IMR-90 (cell line): ENCODE measurements around the gene MARCHF9. TPM values are rescaled to one million over a fixed set of nuclear protein-coding genes. Genes with fewer than 3 reads are reported as not detected.

Experiments
- ATAC-seq: fragments of 200-7000 bp; cut with Tn5 transposase; 2 replicates; pipeline ENCODE4 v1.9.1; 2020; ENCODE audit warnings: low read depth, mild to moderate bottlenecking, moderate library complexity
- BruUV-seq: library from RNA; stranded (reverse); fragments of 400-500 nt; replicated peaks from 2 replicates; lab custom pipeline; 2021; lab: Mats Ljungman, UMichigan
- CTCF ChIA-PET: fragments of 300-600 bp; formaldehyde crosslinking; extraction: SDS; loops from one replicate; lab custom pipeline; 2021; ENCODE audit warnings: antibody characterized with exemption; lab: Yijun Ruan, JAX
- POLR2A ChIA-PET: fragments of 300-600 bp; sonication (Branson Sonifier 250); formaldehyde crosslinking; loops from one replicate; lab custom pipeline; 2022; ENCODE audit warnings: antibody characterized with exemption; ENCODE audit not compliant: unreplicated experiment; lab: Charles Lee
- DNase-seq: peaks from one replicate; pipeline ENCODE4 v3.0.0; 2013
- H2AFZ ChIP-seq: replicated peaks from 2 replicates; pipeline ENCODE3; 2013; ENCODE audit warnings: low read length, mild to moderate bottlenecking; ENCODE audit not compliant: poor library complexity
- H2AK5ac ChIP-seq: 2 replicates; pipeline ENCODE4 v1.6.1; 2013; ENCODE audit warnings: low read depth, low read length, inconsistent platforms
- H2AK9ac ChIP-seq: replicated peaks from 2 replicates; pipeline ENCODE3; 2013; ENCODE audit warnings: mild to moderate bottlenecking, low read depth, low read length, moderate library complexity; ENCODE audit not compliant: poor library complexity
- H2BK120ac ChIP-seq: 2 replicates; pipeline ENCODE4 v1.6.1; 2013; ENCODE audit warnings: low read depth, low read length, inconsistent platforms
- H2BK15ac ChIP-seq: 3 replicates; pipeline ENCODE4 v1.6.1; 2013; ENCODE audit warnings: low read depth, low read length, inconsistent platforms
- H2BK20ac ChIP-seq: 2 replicates; pipeline ENCODE4 v1.6.1; 2013; ENCODE audit warnings: low read depth, mild to moderate bottlenecking, inconsistent platforms, low read length, moderate library complexity
- H2BK5ac ChIP-seq: 2 replicates; pipeline ENCODE4 v1.6.1; 2013; ENCODE audit warnings: mild to moderate bottlenecking, low read depth, low read length, inconsistent platforms; ENCODE audit not compliant: poor library complexity, severe bottlenecking
- H3K14ac ChIP-seq: replicated peaks from 2 replicates; pipeline ENCODE4 v1.6.1; 2013; ENCODE audit warnings: low read depth, low read length, inconsistent platforms
- H3K18ac ChIP-seq: 2 replicates; pipeline ENCODE4 v1.6.1; 2013; ENCODE audit warnings: low read depth, low read length, control low read depth
- H3K23ac ChIP-seq: 2 replicates; pipeline ENCODE4 v1.6.1; 2013; ENCODE audit warnings: low read depth, low read length, inconsistent platforms
- H3K27ac ChIP-seq: 2 replicates; pipeline ENCODE4 v1.5.1; 2013; ENCODE audit warnings: mild to moderate bottlenecking, control low read depth, low read length; ENCODE audit not compliant: insufficient read depth
- H3K27me3 ChIP-seq: 2 replicates; pipeline ENCODE4 v1.6.1; 2013; ENCODE audit warnings: low read length; ENCODE audit not compliant: control insufficient read depth, insufficient read depth
- H3K36me3 ChIP-seq: 2 replicates; pipeline ENCODE4 v1.6.1; 2013; ENCODE audit warnings: low read length, mixed read lengths; ENCODE audit not compliant: control insufficient read depth, insufficient read depth
- H3K4ac ChIP-seq: 2 replicates; pipeline ENCODE4 v1.6.1; 2013; ENCODE audit warnings: low read depth, low read length, inconsistent platforms
- H3K4me1 ChIP-seq: 2 replicates; pipeline ENCODE4 v1.6.1; 2013; ENCODE audit warnings: low read length, mixed read lengths; ENCODE audit not compliant: control insufficient read depth, insufficient read depth
- H3K4me2 ChIP-seq: 2 replicates; pipeline ENCODE4 v1.6.1; 2013; ENCODE audit warnings: low read depth, mild to moderate bottlenecking, control low read depth, low read length, moderate library complexity
- H3K4me3 ChIP-seq: 2 replicates; pipeline ENCODE4 v1.5.1; 2013; ENCODE audit warnings: low read depth, mild to moderate bottlenecking, control low read depth, low read length, moderate library complexity; ENCODE audit not compliant: insufficient read depth
- H3K56ac ChIP-seq: 2 replicates; pipeline ENCODE4 v1.6.1; 2013; ENCODE audit warnings: low read length, inconsistent platforms; ENCODE audit not compliant: insufficient read depth; ENCODE audit errors: extremely low read depth
- H3K79me1 ChIP-seq, 2 experiments: 2 replicates each; pipeline ENCODE4 v1.6.1; 2013; ENCODE audit warnings: low read length in 2 of 2, inconsistent platforms in 1 of 2, low read depth in 1 of 2
- H3K9ac ChIP-seq: 2 replicates; pipeline ENCODE4 v1.6.1; 2013; ENCODE audit warnings: low read depth, low read length, control low read depth
- H3K9me1 ChIP-seq: 2 replicates; pipeline ENCODE4 v1.6.1; 2013; ENCODE audit warnings: low read length, inconsistent platforms; ENCODE audit not compliant: insufficient read depth
- H3K9me3 ChIP-seq: 2 replicates; pipeline ENCODE4 v1.6.1; 2013; ENCODE audit warnings: low read length; ENCODE audit not compliant: control insufficient read depth, insufficient read depth
- H4K20me1 ChIP-seq: 2 replicates; pipeline ENCODE4 v1.6.1; 2013; ENCODE audit warnings: low read length, inconsistent platforms; ENCODE audit not compliant: insufficient read depth
- H4K5ac ChIP-seq: 2 replicates; pipeline ENCODE4 v1.6.1; 2013; ENCODE audit warnings: mild to moderate bottlenecking, low read depth, low read length, control low read depth
- H4K8ac ChIP-seq, 2 experiments: 2 replicates each; pipeline ENCODE4 v1.6.1; 2013; ENCODE audit warnings: low read depth in 2 of 2, low read length in 2 of 2, control low read depth in 1 of 2, inconsistent platforms in 1 of 2
- H4K91ac ChIP-seq: 2 replicates; pipeline ENCODE4 v1.6.1; 2013; ENCODE audit warnings: low read depth, low read length, inconsistent platforms; ENCODE audit not compliant: insufficient read depth
- BHLHE40 ChIP-seq: fragments of 150-350 bp; IDR thresholded peaks from 2 replicates; pipeline ENCODE4 v1.6.1; 2016; ENCODE audit warnings: mild to moderate bottlenecking, low read depth, low read length
- CHD1 ChIP-seq: IDR thresholded peaks from 2 replicates; pipeline ENCODE4 v1.6.1; 2012; ENCODE audit warnings: low read depth, low read length, improper control_type of control experiment
- CTCF ChIP-seq: conservative IDR thresholded peaks from 2 replicates; pipeline ENCODE4 v1.5.1; 2012; ENCODE audit warnings: mild to moderate bottlenecking, low read depth, low read length, improper control_type of control experiment
- FOS ChIP-seq: fragments of 150-350 bp; IDR thresholded peaks from 2 replicates; pipeline ENCODE4 v1.6.1; 2016; ENCODE audit warnings: low read depth, low read length
- MAZ ChIP-seq: IDR thresholded peaks from 2 replicates; pipeline ENCODE4 v1.6.1; 2012; ENCODE audit warnings: low read depth, mild to moderate bottlenecking, low read length, improper control_type of control experiment, moderate library complexity, borderline replicate concordance
- MXI1 ChIP-seq: IDR thresholded peaks from 2 replicates; pipeline ENCODE4 v1.6.1; 2012; ENCODE audit warnings: low read depth, mild to moderate bottlenecking, low read length, moderate library complexity, borderline replicate concordance
- POLR2A ChIP-seq: IDR thresholded peaks from 2 replicates; pipeline ENCODE4 v1.6.1; 2012; ENCODE audit warnings: mild to moderate bottlenecking, low read depth, low read length
- RCOR1 ChIP-seq: IDR thresholded peaks from 2 replicates; pipeline ENCODE4 v1.6.1; 2012; ENCODE audit warnings: mild to moderate bottlenecking, low read length, improper control_type of control experiment; ENCODE audit not compliant: insufficient replicate concordance
- RFX5 ChIP-seq: IDR thresholded peaks from 2 replicates; pipeline ENCODE4 v1.8.0; 2012; ENCODE audit warnings: low read depth, mild to moderate bottlenecking, low read length, moderate library complexity
- WGBS, 2 experiments: methylation state at CpG; one replicate each; pipeline versions ENCODE4 v1.1.5 to v1.1.7; 2013; ENCODE audit warnings: missing lambda C conversion rate in 2 of 2; ENCODE audit not compliant: insufficient read length in 1 of 2; ENCODE audit errors: extremely low coverage in 2 of 2; 5-methylcytosine and 5-hydroxymethylcytosine counted together
- dilution Hi-C: fragments of 300-500 bp; cut with HindIII; formaldehyde crosslinking; loops from one replicate; pipeline ENCODE4 v1.14.3; 2018; ENCODE audit warnings: low sequenced_read_pairs; ENCODE audit not compliant: unreplicated experiment
- in situ Hi-C: fragments of 300-500 bp; cut with MboI; formaldehyde crosslinking; loops from 3 replicates; pipeline ENCODE4 v1.14.3; 2019; ENCODE audit warnings: low sequenced_read_pairs, inconsistent platforms, mixed read lengths
- intact Hi-C: fragments of 100-400 bp; cut with micrococcal nuclease; formaldehyde crosslinking; loops from 2 replicates; pipeline ENCODE4 v1.10.0; 2022
- polyA plus RNA-seq, 3 experiments: library from polyadenylated mRNA; depleted of rRNA; stranded (reverse); fragments of >200 nt; gene quantifications; 2 replicates each; pipeline ENCODE4 v1.2.3, GENCODE V29; 2012; ENCODE audit warnings: low replicate concordance in 1 of 3
- total RNA-seq: library from RNA; depleted of rRNA; stranded (reverse); fragments of >200 nt; gene quantifications from 2 replicates; pipeline ENCODE4 v1.2.3, GENCODE V29; 2012
- TF ChIP-seq, protein P1 (sequence below): fragments of 150-350 bp; IDR thresholded peaks from 2 replicates; pipeline ENCODE4 v1.6.1; 2016; ENCODE audit warnings: low read depth, mild to moderate bottlenecking, low read length, moderate library complexity, borderline replicate concordance
- TF ChIP-seq, protein P2 (sequence below): fragments of 150-350 bp; IDR thresholded peaks from 2 replicates; pipeline ENCODE4 v1.6.1; 2017; ENCODE audit warnings: mild to moderate bottlenecking, antibody characterized with exemption, low read length, low read depth

MARCHF9 gene
- total and polyA plus RNA-seq, 2 of the 4 experiments (the other 2 are of a cell fraction) = 1.1 to 5.4 TPM

- Histone ChIP-seq H2BK120ac (no peak overlapping the region), H4K8ac (no peak overlapping the region), H2BK5ac (no peak overlapping the region), H4K91ac (no peak overlapping the region), H3K4ac (no peak overlapping the region), H3K9me1 (peaks cover 4% of the 10 kb centered on the region), H2AFZ (no peak overlapping the region), H3K36me3 (peaks cover 9% of the 10 kb centered on the region), H3K79me1 (0 out of 4 replicates have a peak, but pooled peaks cover 0 to 3% of the 10 kb centered on the region in 2 experiments), H3K27me3 (peaks cover 13% of the 10 kb centered on the region), H3K23ac (no peak overlapping the region), H3K56ac (no peak overlapping the region), H3K18ac (no peak overlapping the region), H3K9me3 (no peaks in the 10 kb centered on the region), H3K4me3 (no peak overlapping the region), H3K4me1 (peaks cover 3% of the 10 kb centered on the region; the same call in 1 of the 2 replicates), H3K9ac (no peak overlapping the region), H3K14ac (no peak overlapping the region), H3K27ac (no peak overlapping the region), H2AK9ac (no peak overlapping the region), H4K20me1 (no peaks in the 10 kb centered on the region; the same call in 1 of the 2 replicates), H4K5ac (no peak overlapping the region), H2BK20ac (no peak overlapping the region), H3K4me2 (no peak overlapping the region), H2AK5ac (no peak overlapping the region), H2BK15ac (no peak overlapping the region)
- dilution Hi-C loops (no loop called here), in situ Hi-C loops (no loop called here), intact Hi-C loops (no loop called here)
- TF ChIP-seq MXI1 = no peak
- TF ChIP-seq, protein P1, sequence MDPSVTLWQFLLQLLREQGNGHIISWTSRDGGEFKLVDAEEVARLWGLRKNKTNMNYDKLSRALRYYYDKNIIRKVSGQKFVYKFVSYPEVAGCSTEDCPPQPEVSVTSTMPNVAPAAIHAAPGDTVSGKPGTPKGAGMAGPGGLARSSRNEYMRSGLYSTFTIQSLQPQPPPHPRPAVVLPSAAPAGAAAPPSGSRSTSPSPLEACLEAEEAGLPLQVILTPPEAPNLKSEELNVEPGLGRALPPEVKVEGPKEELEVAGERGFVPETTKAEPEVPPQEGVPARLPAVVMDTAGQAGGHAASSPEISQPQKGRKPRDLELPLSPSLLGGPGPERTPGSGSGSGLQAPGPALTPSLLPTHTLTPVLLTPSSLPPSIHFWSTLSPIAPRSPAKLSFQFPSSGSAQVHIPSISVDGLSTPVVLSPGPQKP = no peak
- no peak for TF ChIP-seq CHD1
- no peak for TF ChIP-seq POLR2A
- TF ChIP-seq FOS = no peak
- TF ChIP-seq, protein P2, sequence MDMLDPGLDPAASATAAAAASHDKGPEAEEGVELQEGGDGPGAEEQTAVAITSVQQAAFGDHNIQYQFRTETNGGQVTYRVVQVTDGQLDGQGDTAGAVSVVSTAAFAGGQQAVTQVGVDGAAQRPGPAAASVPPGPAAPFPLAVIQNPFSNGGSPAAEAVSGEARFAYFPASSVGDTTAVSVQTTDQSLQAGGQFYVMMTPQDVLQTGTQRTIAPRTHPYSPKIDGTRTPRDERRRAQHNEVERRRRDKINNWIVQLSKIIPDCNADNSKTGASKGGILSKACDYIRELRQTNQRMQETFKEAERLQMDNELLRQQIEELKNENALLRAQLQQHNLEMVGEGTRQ = no peak
- TF ChIP-seq BHLHE40 = no peak
- no peak for TF ChIP-seq RCOR1
- TF ChIP-seq CTCF = no peak
- no peak for TF ChIP-seq MAZ
- no peak for TF ChIP-seq RFX5
- ChIA-PET CTCF (no interaction called here), POLR2A (no interaction called here)
- no peak for DNase-seq
- BruUV-seq = no TSS peak
- 96% methylated on average over 3 of the region's 4 CpGs; no CpG with 5 or more reads in 1 of the 2 experiments for WGBS, 2 experiments
- no peak for ATAC-seq
Observed at GRCh38 chr12:57757771-57758170, 2.9 kb downstream of the MARCHF9 start.
